Osteocyte (in vitro differentiated cells): Measurements from ENCODE around the gene PCMT1. TPM values are rescaled to one million over a fixed set of nuclear protein-coding genes. Genes with fewer than 3 reads are reported as not detected.

Source experiments
- DNase-seq: peaks from one replicate; pipeline ENCODE4 v3.0.0; 2021; ENCODE audit warnings: mixed read lengths; ENCODE audit not compliant: unreplicated experiment; ENCODE audit errors: extremely low spot score
- H3K27ac Mint-ChIP-seq: one replicate; pipeline ENCODE4 v1.8.0; 2021; ENCODE audit warnings: mild to moderate bottlenecking, mixed read lengths; ENCODE audit not compliant: unreplicated experiment
- H3K27me3 Mint-ChIP-seq: one replicate; pipeline ENCODE4 v1.8.0; 2021; ENCODE audit warnings: mixed read lengths; ENCODE audit not compliant: unreplicated experiment
- H3K36me3 Mint-ChIP-seq: one replicate; pipeline ENCODE4 v1.8.0; 2021; ENCODE audit warnings: mixed read lengths; ENCODE audit not compliant: unreplicated experiment
- H3K4me1 Mint-ChIP-seq: one replicate; pipeline ENCODE4 v1.8.0; 2021; ENCODE audit warnings: mixed read lengths; ENCODE audit not compliant: unreplicated experiment
- H3K4me3 Mint-ChIP-seq: one replicate; pipeline ENCODE4 v1.8.0; 2021; ENCODE audit warnings: mild to moderate bottlenecking, moderate library complexity, mixed read lengths; ENCODE audit not compliant: unreplicated experiment
- H3K9me3 Mint-ChIP-seq: one replicate; pipeline ENCODE4 v1.8.0; 2021; ENCODE audit warnings: mixed read lengths; ENCODE audit not compliant: unreplicated experiment
- CTCF ChIP-seq: fragments of 200-600 bp; sonication (generic); IDR thresholded peaks from 2 replicates; pipeline ENCODE4 v1.5.0; 2021; ENCODE audit warnings: antibody characterized with exemption, mild to moderate bottlenecking, moderate library complexity
- total RNA-seq: library from RNA; stranded (reverse); gene quantifications from 2 replicates; pipeline ENCODE4 v1.2.1, GENCODE V29; 2021

Gene PCMT1
- total RNA-seq, 1 donor from 2014 or later, result 75.8 TPM

- Mint-ChIP-seq H3K4me3 (peak overlapping the region; percentile 96), H3K27ac (peak overlapping the region; percentile 99), H3K36me3 (no peaks in the 10 kb centered on the region), H3K27me3 (no peaks in the 10 kb centered on the region), H3K4me1 (peaks cover 27% of the 10 kb centered on the region), H3K9me3 (no peaks in the 10 kb centered on the region)
- TF ChIP-seq CTCF, result no peak
- no peak for DNase-seq
These were observed 32.3 kb upstream of the PCMT1 start for GRCh38 chr6:149717255-149717587.

- no peaks in the 10 kb centered on the region for H3K9me3 Mint-ChIP-seq
- peak within 1 kb of the TSS; percentile 99 for H3K27ac Mint-ChIP-seq
- H3K4me3 Mint-ChIP-seq, result peak within 1 kb of the TSS; percentile 96
- no peaks in the 10 kb centered on the region for H3K36me3 Mint-ChIP-seq
- TF ChIP-seq CTCF, result no peak
- H3K27me3 Mint-ChIP-seq, result no peaks in the 10 kb centered on the region
- peak; percentile 96 for DNase-seq
- peaks cover 27% of the 10 kb centered on the region for H3K4me1 Mint-ChIP-seq
These were observed 31.7 kb upstream of the PCMT1 start, which contains the start of gene LATS1 for GRCh38 chr6:149717588-149718458. LATS1 (minus strand) TSS chr6:149718101; CDS start chr6:149702126, 15,975 bp downstream.

GRCh38 chr6:149719531-149719930 lies 30.0 kb upstream of the PCMT1 start:
- Mint-ChIP-seq H3K27me3 (no peaks in the 10 kb centered on the region), H3K4me1 (peaks cover 27% of the 10 kb centered on the region), H3K4me3 (peak overlapping the region; percentile 1), H3K36me3 (no peaks in the 10 kb centered on the region), H3K9me3 (no peaks in the 10 kb centered on the region), H3K27ac (peak overlapping the region; percentile 12)
- DNase-seq, result no peak
- TF ChIP-seq CTCF, result no peak

GRCh38 chr6:149723262-149723661 lies 26.3 kb upstream of the PCMT1 start:
- Mint-ChIP-seq H3K27ac (no peak overlapping the region), H3K4me3 (no peak overlapping the region), H3K36me3 (peaks cover 7% of the 10 kb centered on the region), H3K27me3 (no peaks in the 10 kb centered on the region), H3K9me3 (no peaks in the 10 kb centered on the region), H3K4me1 (peaks cover 10% of the 10 kb centered on the region)
- TF ChIP-seq CTCF, result no peak
- DNase-seq, result no peak

GRCh38 chr6:149723771-149724417 lies 25.6 kb upstream of the PCMT1 start:
- Mint-ChIP-seq H3K36me3 (peaks cover 13% of the 10 kb centered on the region), H3K27me3 (no peaks in the 10 kb centered on the region), H3K27ac (no peak overlapping the region), H3K4me3 (no peak overlapping the region), H3K9me3 (no peaks in the 10 kb centered on the region), H3K4me1 (peaks cover 4% of the 10 kb centered on the region)
- peak; percentile 81 for TF ChIP-seq CTCF
- DNase-seq, result no peak
